HepG2 (cell line): ENCODE results near the gene RACGAP1. TPM values are rescaled to one million over a fixed set of nuclear protein-coding genes. Genes with fewer than 3 reads are reported as not detected.

Experiments used
- BORCS8-MEF2B ChIP-seq: sonication (generic); formaldehyde crosslinking; IDR thresholded peaks from 2 replicates; pipeline ENCODE4 v1.8.0; 2022; ENCODE audit warnings: mild to moderate bottlenecking, missing genetic modification reagents
- CBFB ChIP-seq: sonication (generic); formaldehyde crosslinking; IDR thresholded peaks from 2 replicates; pipeline ENCODE4 v1.4.0; 2020; ENCODE audit warnings: missing genetic modification reagents
- CREM ChIP-seq, 2 experiments: sonication (generic) in 1 of 2; formaldehyde crosslinking in 1 of 2; IDR thresholded peaks; 2 replicates each; pipeline versions ENCODE4 v1.4.0 to v1.6.1; 2016 to 2020; ENCODE audit warnings: antibody characterized with exemption in 1 of 2, mild to moderate bottlenecking in 1 of 2, missing genetic modification reagents in 1 of 2
- CSRNP1 ChIP-seq: sonication (generic); formaldehyde crosslinking; IDR thresholded peaks from 2 replicates; pipeline ENCODE4 v1.8.1; 2023; ENCODE audit warnings: mild to moderate bottlenecking, missing genetic modification reagents
- ELF4 ChIP-seq: sonication (generic); formaldehyde crosslinking; IDR thresholded peaks from 2 replicates; pipeline ENCODE4 v1.5.0; 2020; ENCODE audit warnings: missing genetic modification reagents, mild to moderate bottlenecking, moderate library complexity, borderline replicate concordance
- ESRRA ChIP-seq: sonication (generic); formaldehyde crosslinking; IDR thresholded peaks from 2 replicates; pipeline ENCODE4 v1.5.1; 2020; ENCODE audit warnings: mild to moderate bottlenecking, low read depth, missing genetic modification reagents
- FOXP4 ChIP-seq: sonication (generic); formaldehyde crosslinking; IDR thresholded peaks from 2 replicates; pipeline ENCODE4 v1.4.0; 2020; ENCODE audit warnings: missing genetic modification reagents
- GLMP ChIP-seq: sonication (generic); formaldehyde crosslinking; IDR thresholded peaks from 2 replicates; pipeline ENCODE4 v1.9.0; 2021; ENCODE audit warnings: missing genetic modification reagents, mild to moderate bottlenecking, borderline replicate concordance
- HOXA3 ChIP-seq: sonication (generic); formaldehyde crosslinking; IDR thresholded peaks from 2 replicates; pipeline ENCODE4 v1.5.0; 2020; ENCODE audit warnings: missing genetic modification reagents
- IRX3 ChIP-seq: sonication (generic); formaldehyde crosslinking; IDR thresholded peaks from 2 replicates; pipeline ENCODE4 v1.8.1; 2023; ENCODE audit warnings: mild to moderate bottlenecking, low read depth, missing genetic modification reagents, borderline replicate concordance
- KLF13 ChIP-seq: sonication (generic); formaldehyde crosslinking; IDR thresholded peaks from 2 replicates; pipeline ENCODE4 v1.4.0; 2020; ENCODE audit warnings: mild to moderate bottlenecking, missing genetic modification reagents
- MTERF4 ChIP-seq: sonication (generic); formaldehyde crosslinking; IDR thresholded peaks from 2 replicates; pipeline ENCODE4 v1.8.0; 2023; ENCODE audit warnings: mild to moderate bottlenecking, missing genetic modification reagents
- NR2F2 ChIP-seq: IDR thresholded peaks from 2 replicates; pipeline ENCODE4 v1.6.1; 2012; ENCODE audit warnings: low read depth, inconsistent platforms, borderline replicate concordance
- SIN3B ChIP-seq: fragments of 150-350 bp; IDR thresholded peaks from 2 replicates; pipeline ENCODE4 v1.6.1; 2014; ENCODE audit warnings: low read length
- SOX6 ChIP-seq, 2 experiments: fragments of 450-650 bp in 1 of 2; sonication (generic) in 1 of 2; formaldehyde crosslinking in 1 of 2; IDR thresholded peaks; 2 replicates each; pipeline versions ENCODE4 v1.4.0 to v1.6.1; 2017 to 2020; ENCODE audit warnings: antibody characterized with exemption in 1 of 2, mild to moderate bottlenecking in 1 of 2, missing genetic modification reagents in 1 of 2
- SP140L ChIP-seq: sonication (generic); formaldehyde crosslinking; IDR thresholded peaks from 2 replicates; pipeline ENCODE4 v1.4.0; 2020; ENCODE audit warnings: missing genetic modification reagents, borderline replicate concordance
- ZBTB25 ChIP-seq: IDR thresholded peaks from 2 replicates; pipeline ENCODE4 v1.6.1; 2018; ENCODE audit warnings: missing genetic modification reagents
- ZBTB3 ChIP-seq: sonication (generic); formaldehyde crosslinking; IDR thresholded peaks from 2 replicates; pipeline ENCODE4 v1.4.0; 2020; ENCODE audit warnings: low read depth, mild to moderate bottlenecking, moderate library complexity, missing genetic modification reagents, borderline replicate concordance
- ZNF333 ChIP-seq: sonication (generic); formaldehyde crosslinking; IDR thresholded peaks from 2 replicates; pipeline ENCODE4 v1.4.0; 2020; ENCODE audit warnings: mild to moderate bottlenecking, missing genetic modification reagents, borderline replicate concordance
- ZNF484 ChIP-seq: sonication (generic); formaldehyde crosslinking; IDR thresholded peaks from 2 replicates; pipeline ENCODE4 v1.5.1; 2020; ENCODE audit warnings: mild to moderate bottlenecking, low read depth, missing genetic modification reagents, borderline replicate concordance
- ZNF605 ChIP-seq: sonication (generic); formaldehyde crosslinking; IDR thresholded peaks from 2 replicates; pipeline ENCODE4 v1.8.0; 2022; ENCODE audit warnings: mild to moderate bottlenecking, missing genetic modification reagents
- ZNF644 ChIP-seq: IDR thresholded peaks from 2 replicates; pipeline ENCODE4 v1.6.1; 2016; ENCODE audit warnings: low read depth
- polyA plus RNA-seq, 8 experiments: library from polyadenylated mRNA; depleted of rRNA in 3 of 8; stranded (reverse) in 7 of 8; unstranded in 1 of 8; fragments of >200 nt; fragmentation: Illumina TruSeq in 4 of 8; extraction: Trizol in 4 of 8; gene quantifications; 2 replicates each; pipeline versions ENCODE4 v1.2.1 to v1.2.3, GENCODE V29; 2011 to 2016; ENCODE audit warnings: low read depth in 4 of 8, missing spikeins in 1 of 8, mixed read lengths in 1 of 8; ENCODE audit not compliant: insufficient read depth in 1 of 8
- total RNA-seq, 5 experiments: library from RNA; depleted of rRNA; stranded (reverse); fragments of >200 nt; fragmentation: Illumina TruSeq; extraction: Trizol; gene quantifications; 2 replicates each; pipeline ENCODE4 v1.2.3, GENCODE V29; 2016; ENCODE audit warnings: low read depth in 1 of 5

The RACGAP1 gene
- total and polyA plus RNA-seq, 2 of the 13 experiments (the other 11 are each of a cell fraction or from before 2014, with no cell fraction given) = 16.7 to 57.9 TPM

GRCh38 chr12:49967042-49967776 is 58.1 kb downstream of the RACGAP1 start (continued):
- no peak for TF ChIP-seq GLMP
- no peak for TF ChIP-seq HOXA3 (CRISPR knock-in tag)
- TF ChIP-seq CSRNP1 = no peak
- 0 out of 2 replicates have a peak, but pooled peaks have one; percentile 37 for TF ChIP-seq CBFB
- TF ChIP-seq NR2F2 = no peak
- no peak for TF ChIP-seq FOXP4
- TF ChIP-seq ZNF605 (CRISPR knock-in tag) = peak; percentile 64; the same call in 1 of the 2 replicates
- no peak for TF ChIP-seq ZNF484 (CRISPR knock-in tag)
- peak; percentile 83; the same call in 1 of the 2 replicates for TF ChIP-seq ZNF333 (CRISPR knock-in tag)
- no peak for TF ChIP-seq SOX6 (IDR thresholded peaks at IDR 0.05)
- TF ChIP-seq SOX6 (CRISPR knock-in tag; IDR thresholded peaks at IDR 0.05) = peak; percentile 54
- TF ChIP-seq KLF13 (CRISPR knock-in tag) = 0 out of 2 replicates have a peak, but pooled peaks have one; percentile 25
- TF ChIP-seq ZBTB25 (CRISPR knock-in tag) = no peak
- TF ChIP-seq BORCS8-MEF2B (CRISPR knock-in tag) = no peak
- TF ChIP-seq ESRRA (CRISPR knock-in tag) = peak; percentile 81; the same call in 1 of the 2 replicates
- no peak for TF ChIP-seq CREM (IDR thresholded peaks at IDR 0.05)
- no peak for TF ChIP-seq CREM (CRISPR knock-in tag; IDR thresholded peaks at IDR 0.05)
- TF ChIP-seq ZNF644 = 0 out of 2 replicates have a peak, but pooled peaks have one; percentile 27
- TF ChIP-seq SP140L = no peak
- peak; percentile 40 for TF ChIP-seq MTERF4 (CRISPR knock-in tag)
- no peak for TF ChIP-seq ZBTB3 (CRISPR knock-in tag)
- TF ChIP-seq IRX3 (CRISPR knock-in tag) = no peak
- TF ChIP-seq ELF4 = no peak
- TF ChIP-seq SIN3B = no peak
